Astrocyte of the spinal cord (primary cell): ENCODE data around the gene VAPA.

ENCODE experiments used
- DNase-seq: peaks from one replicate; pipeline ENCODE4 v3.0.0; 2011; ENCODE audit warnings: low read depth, low spot score
- H3K4me3 ChIP-seq: 2 replicates; pipeline ENCODE4 v1.5.1; 2011; ENCODE audit warnings: low read depth, mild to moderate bottlenecking, low read length, moderate library complexity
- CTCF ChIP-seq: IDR thresholded peaks from 2 replicates; pipeline ENCODE4 v1.5.1; 2012; ENCODE audit warnings: low read depth, mild to moderate bottlenecking, low read length, inconsistent platforms
- in situ Hi-C: cut with HindIII; loops from 2 replicates; pipeline ENCODE4 v1.10.0; 2017; ENCODE audit warnings: low sequenced_read_pairs

VAPA gene

GRCh38 chr18:9988665-9989064 lies 74.8 kb downstream of the VAPA start:
- no peak for DNase-seq
- in situ Hi-C loops, result no loop called here
- H3K4me3 ChIP-seq, result no peak overlapping the region
- TF ChIP-seq CTCF, result no peak

- in situ Hi-C loops, result no loop called here
These were observed 75.7 kb downstream of the VAPA start for GRCh38 chr18:9989481-9989880.

GRCh38 chr18:9991011-9992000 lies 77.5 kb downstream of the VAPA start:
- DNase-seq, result no peak
- in situ Hi-C loops, result no loop called here
- no peak overlapping the region for H3K4me3 ChIP-seq
- no peak for TF ChIP-seq CTCF

More at GRCh38 chr18:9989481-9989880, 75.7 kb downstream of the VAPA start:
- no peak for TF ChIP-seq CTCF
- no peak overlapping the region for H3K4me3 ChIP-seq
- DNase-seq, result no peak

GRCh38 chr18:9992300-9992972 lies 78.6 kb downstream of the VAPA start:
- no peak for TF ChIP-seq CTCF
- no peak overlapping the region for H3K4me3 ChIP-seq
- DNase-seq, result no peak
- in situ Hi-C loops, result no loop called here

- DNase-seq, result no peak
- in situ Hi-C loops, result no loop called here
These were observed 79.2 kb downstream of the VAPA start for GRCh38 chr18:9992973-9993520.

More at GRCh38 chr18:9992973-9993520, 79.2 kb downstream of the VAPA start:
- TF ChIP-seq CTCF, result no peak
- no peak overlapping the region for H3K4me3 ChIP-seq
